ENCODE results near the gene HSPA9.
A peak's percentile ranks its signal among the peaks of the same experiment; 100 is the strongest.

HSPA9 gene

GRCh38 chr5:138596105-138596881 lies 21.1 kb upstream of the HSPA9 start:
- no peak overlapping the region for H3K4me3 ChIP-seq (ENCODE audit: low read depth, low read length)
- no peak for DNase-seq (ENCODE audit: low read depth)

DNA sequence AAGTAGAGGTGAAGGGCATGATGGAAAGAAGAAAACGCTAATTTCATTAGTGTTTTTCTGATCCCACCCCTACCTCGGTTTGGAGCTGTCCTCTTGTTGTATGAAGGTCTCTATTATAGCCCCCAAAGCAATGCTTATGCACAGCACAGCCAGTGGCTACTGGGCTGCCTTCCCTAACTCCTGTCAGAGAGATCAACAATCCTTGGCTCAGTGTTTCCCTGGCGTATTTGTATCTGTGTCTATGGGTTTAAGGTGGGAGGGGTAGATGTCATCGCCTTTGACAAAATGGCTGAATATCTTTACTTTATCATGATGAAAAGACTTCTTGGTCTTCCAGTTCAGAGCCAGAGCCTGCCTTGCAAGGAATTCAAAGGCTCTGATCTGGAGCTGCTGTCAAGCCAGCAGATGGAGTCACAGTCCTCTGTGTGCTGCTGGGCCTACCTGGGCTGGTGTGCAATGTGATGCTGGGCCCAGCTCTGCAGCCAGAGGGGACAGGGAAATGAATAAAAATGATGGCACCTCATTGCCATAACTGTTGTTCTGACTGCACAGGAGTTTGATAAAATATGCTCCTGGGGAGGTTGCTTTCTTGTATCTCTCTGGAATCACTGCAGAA lies 20.1 kb upstream of the HSPA9 start:
- DNase-seq (ENCODE audit: low read depth) = no peak
- H3K4me3 ChIP-seq (ENCODE audit: low read depth, low read length) = no peak overlapping the region

DNA sequence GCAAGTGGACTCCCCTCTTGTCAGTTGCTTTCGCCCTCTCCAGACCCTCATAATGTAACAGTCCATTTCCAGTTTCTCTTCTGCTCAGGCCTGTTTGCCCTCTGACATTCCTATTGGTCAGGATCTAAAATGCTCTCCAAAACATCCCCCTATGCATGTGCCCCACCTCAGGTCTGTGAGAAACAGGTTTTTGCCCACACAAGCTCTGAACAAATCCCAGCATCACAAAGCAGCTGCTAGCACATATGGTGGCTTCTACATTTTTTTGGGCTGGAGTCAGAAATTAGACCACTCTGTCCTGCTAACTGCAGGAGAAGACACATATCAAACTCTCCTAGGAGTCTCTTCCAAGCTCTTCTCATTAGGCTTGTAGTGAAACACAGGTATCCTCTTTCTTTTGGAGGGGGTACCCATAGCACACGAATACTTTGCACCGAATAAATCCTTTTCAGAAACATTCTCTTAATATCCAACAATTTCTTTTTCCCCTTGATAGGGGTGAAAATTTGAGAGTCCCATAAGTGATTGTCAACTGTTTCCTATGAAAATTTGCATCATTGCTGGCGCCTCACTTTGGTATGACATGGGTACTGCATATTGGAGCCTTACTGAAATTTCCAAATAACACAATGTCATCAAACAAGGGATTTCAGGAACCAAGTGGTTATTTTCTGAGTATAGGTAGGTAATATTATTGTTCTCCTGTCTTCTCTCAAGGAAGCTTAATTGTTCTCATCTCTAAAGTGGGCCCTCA lies 19.3 kb upstream of the HSPA9 start:
- no peak overlapping the region for H3K4me3 ChIP-seq (ENCODE audit: low read depth, low read length)
- no peak for DNase-seq (ENCODE audit: low read depth)

DNA sequence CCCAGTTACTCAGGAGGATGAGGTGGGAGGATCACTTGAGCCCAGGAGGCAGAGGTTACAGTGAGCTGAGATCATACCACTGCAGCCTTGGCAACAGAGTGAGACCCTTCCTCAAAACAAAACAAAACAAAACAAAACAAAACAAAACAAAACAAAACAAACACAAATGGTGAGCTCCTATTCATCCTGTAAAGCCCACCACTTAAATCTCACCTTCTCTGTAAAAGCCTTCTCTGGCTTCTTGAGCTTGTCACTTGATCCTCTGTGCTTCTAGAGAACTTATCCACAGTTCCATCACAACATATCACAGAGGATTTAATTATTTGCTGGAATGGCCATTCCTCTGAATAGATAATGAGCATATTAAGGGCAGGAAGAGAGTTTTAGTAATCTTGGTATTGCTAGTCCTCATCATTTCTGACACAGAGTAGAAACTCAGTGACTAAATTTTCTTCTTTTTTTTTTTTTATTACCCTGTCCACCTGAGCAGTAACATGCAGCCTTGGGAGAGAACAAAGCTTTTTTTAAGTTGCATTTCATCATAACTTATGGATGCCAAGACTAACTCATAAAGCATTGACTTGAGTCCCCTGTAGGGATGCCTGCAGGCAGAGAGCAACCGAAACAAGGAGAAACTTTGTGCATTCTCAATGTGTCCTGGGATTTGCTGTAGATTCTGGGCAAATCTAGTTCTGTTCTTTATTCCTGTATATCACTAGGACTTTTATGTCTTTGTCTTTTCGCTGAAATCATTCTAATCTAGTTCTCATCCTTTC lies 13.0 kb upstream of the HSPA9 start:
- no peak for DNase-seq (ENCODE audit: low read depth)
- H3K4me3 ChIP-seq (ENCODE audit: low read depth, low read length) = no peak overlapping the region

- H3K4me3 ChIP-seq (ENCODE audit: low read depth, low read length) = no peak overlapping the region
- DNase-seq (ENCODE audit: low read depth) = no peak
These were observed 10.0 kb upstream of the HSPA9 start for GRCh38 chr5:138585157-138585556.

DNA sequence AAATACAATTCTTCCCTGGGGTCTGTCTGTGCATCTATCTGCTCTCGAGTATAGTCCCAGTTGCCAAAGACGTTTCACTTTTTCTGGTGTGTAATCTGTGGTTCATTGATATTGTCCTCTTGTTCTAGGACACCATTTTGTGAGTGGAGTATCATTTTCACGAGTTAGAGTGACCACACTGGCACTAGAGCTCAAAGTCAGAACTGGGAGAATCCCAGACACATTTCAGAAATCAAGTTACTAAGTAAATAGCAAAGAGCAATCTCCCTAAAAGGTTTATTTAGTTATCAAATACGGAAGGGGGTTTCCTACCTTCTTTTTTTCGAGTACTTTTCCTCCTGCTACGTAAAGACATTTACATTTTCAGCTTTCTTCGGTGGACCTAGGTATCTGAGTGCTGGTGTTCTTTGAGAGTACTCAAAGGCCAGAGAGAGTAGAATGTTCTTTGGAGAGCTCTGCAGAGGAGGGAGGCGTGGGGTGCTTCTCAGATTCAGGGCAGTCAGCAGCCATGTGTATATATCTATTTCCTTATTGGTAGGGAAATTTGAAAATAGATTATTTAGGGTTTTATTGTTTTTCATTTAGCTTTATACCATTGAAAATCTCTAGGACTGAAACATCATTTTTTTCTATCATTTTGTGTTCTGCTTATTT lies 8.9 kb upstream of the HSPA9 start:
- DNase-seq (ENCODE audit: low read depth) = no peak
- no peak overlapping the region for H3K4me3 ChIP-seq (ENCODE audit: low read depth, low read length)

DNA sequence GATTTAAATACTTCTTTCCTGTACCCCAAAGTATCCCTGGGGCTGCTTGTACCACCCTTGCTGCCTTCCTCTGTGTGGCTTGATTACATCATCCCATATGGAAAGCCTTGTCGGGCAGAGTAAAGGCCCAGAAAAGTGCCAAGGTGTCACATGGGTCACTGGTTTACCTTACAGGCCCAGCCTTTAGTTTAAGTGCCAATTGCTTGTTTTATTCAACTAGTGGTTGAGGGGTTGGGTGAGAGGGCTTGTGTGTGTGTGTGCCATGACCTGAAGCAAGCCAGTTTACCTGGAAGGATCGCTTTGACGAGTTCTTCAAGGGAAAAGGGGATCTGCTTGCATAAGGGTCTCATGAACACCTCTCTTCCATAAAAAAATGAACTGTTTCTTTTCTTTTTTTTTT lies 7.8 kb upstream of the HSPA9 start:
- no peak overlapping the region for H3K4me3 ChIP-seq (ENCODE audit: low read depth, low read length)
- no peak for DNase-seq (ENCODE audit: low read depth)

DNA sequence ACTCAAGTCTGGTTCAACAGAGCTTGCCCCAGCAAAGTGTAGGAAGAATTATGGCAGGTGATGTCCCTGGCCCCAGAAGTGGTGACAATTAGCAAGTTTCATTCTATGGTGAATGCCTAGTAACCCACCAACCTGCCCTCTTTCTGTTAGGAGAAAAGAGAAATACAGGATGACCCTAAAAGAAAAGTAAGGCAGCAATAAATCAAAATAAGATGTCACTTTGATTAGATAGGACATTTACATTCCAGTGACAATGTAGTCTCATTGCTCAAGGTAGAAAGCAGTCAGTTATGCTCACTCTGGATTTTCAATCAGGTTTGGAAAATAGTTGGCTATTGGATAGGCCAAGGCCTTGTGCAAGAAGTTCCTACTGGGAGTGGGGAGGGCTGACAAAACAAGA lies 5.6 kb upstream of the HSPA9 start:
- no peak overlapping the region for H3K4me3 ChIP-seq (ENCODE audit: low read depth, low read length)
- no peak for DNase-seq (ENCODE audit: low read depth)

DNA sequence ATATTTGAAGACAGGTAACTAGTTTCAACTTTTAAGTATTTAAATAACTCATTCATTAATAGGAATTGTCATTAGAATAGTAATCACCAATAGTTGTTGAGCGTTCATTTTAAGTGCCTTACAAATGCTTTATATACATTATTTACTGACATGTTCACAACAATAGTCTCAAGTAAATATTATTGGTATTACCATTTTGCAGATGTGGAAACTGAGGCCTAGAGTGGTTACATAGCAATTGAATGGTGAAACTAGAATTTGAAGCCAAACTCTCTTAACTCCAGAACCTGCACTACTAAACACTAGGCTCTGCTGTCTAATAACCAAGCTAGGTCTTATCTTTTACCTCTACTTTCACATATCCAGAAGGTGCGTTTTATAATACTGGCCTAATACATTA lies 4.8 kb upstream of the HSPA9 start:
- no peak for DNase-seq (ENCODE audit: low read depth)
- H3K4me3 ChIP-seq (ENCODE audit: low read depth, low read length) = no peak overlapping the region

GRCh38 chr5:138579517-138579863 lies 4.3 kb upstream of the HSPA9 start:
- H3K4me3 ChIP-seq (ENCODE audit: low read depth, low read length) = no peak overlapping the region
- no peak for DNase-seq (ENCODE audit: low read depth)

- DNase-seq (ENCODE audit: low read depth) = no peak
These were observed 2.3 kb upstream of the HSPA9 start for GRCh38 chr5:138577452-138577851.

DNA sequence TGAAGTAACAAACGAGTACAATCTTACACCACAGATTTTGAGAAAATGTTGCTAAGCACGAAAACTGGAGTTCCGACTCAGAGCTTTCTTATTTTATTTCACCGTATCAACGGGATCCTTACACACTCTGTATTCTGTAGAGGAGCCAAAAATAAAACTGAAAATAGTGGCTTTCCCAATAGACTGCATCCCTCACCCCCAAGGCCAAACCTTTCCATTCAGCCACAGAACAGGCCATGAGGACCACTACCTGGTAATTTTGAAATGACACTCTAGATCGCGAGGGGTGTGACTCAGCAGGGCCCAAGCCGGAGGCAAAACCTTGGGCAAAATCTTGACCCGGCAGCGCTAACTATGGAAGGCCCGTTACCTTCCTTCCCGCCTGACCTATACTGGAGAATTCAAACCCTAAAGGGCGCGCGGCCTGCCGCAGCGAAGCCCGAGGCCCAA lies 432 bp downstream of the HSPA9 start:
- DNase-seq (ENCODE audit: low read depth) = no peak
- H3K4me3 ChIP-seq (ENCODE audit: low read depth, low read length) = peak overlapping the region; percentile 99

More at GRCh38 chr5:138577452-138577851, 2.3 kb upstream of the HSPA9 start:
- H3K4me3 ChIP-seq (ENCODE audit: low read depth, low read length) = no peak overlapping the region

- DNase-seq (ENCODE audit: low read depth) = no peak
- peak overlapping the region; percentile 99 for H3K4me3 ChIP-seq (ENCODE audit: low read depth, low read length)
These were observed 1.1 kb downstream of the HSPA9 start for GRCh38 chr5:138573949-138574670.

DNA sequence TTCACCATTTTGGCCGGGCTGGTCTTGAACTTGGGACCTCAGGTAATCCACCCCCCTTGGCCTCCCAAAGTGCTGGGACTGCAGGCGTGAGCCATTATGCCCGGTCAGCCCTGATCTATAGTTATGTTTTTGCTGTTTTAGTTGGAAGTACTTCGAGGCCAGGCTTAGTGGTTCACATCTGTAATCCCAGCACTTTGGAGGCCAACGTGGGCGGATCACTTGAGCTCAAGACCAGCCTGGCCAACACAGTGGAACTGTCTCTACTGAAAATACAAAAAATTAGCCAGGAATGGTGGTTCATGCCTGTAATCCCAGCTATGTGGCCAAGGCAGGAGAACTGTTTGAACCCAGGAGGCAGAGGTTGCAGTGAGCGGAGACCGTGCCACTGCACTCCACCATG lies 2.0 kb downstream of the HSPA9 start:
- no peak for DNase-seq (ENCODE audit: low read depth)
- H3K4me3 ChIP-seq (ENCODE audit: low read depth, low read length) = no peak overlapping the region

GRCh38 chr5:138570871-138571270 lies 4.3 kb downstream of the HSPA9 start:
- H3K4me3 ChIP-seq (ENCODE audit: low read depth, low read length) = no peak overlapping the region
- DNase-seq (ENCODE audit: low read depth) = no peak

DNA sequence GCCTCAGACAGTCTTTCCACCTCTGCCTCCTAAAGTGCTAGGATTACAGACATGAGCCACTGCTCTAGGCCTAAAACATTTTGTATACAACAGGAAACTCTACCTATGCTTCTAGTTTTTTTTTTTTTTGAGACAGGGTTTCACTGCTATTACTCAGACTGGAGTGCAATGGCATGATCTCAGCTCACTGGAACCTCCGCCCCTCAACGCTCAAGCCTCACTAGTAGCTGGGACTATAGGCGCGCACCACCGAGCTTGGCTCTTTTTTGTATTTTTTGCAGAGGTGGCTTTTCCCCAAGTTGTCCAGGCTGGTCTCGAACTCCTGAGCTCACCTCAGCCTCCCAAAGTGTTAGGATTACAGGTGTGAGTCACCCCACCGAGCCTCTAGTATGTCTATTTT lies 5.4 kb downstream of the HSPA9 start:
- DNase-seq (ENCODE audit: low read depth) = no peak
- H3K4me3 ChIP-seq (ENCODE audit: low read depth, low read length) = no peak overlapping the region

- DNase-seq (ENCODE audit: low read depth) = no peak
- H3K4me3 ChIP-seq (ENCODE audit: low read depth, low read length) = no peak overlapping the region
These were observed 7.0 kb downstream of the HSPA9 start for GRCh38 chr5:138568061-138568824.

DNA sequence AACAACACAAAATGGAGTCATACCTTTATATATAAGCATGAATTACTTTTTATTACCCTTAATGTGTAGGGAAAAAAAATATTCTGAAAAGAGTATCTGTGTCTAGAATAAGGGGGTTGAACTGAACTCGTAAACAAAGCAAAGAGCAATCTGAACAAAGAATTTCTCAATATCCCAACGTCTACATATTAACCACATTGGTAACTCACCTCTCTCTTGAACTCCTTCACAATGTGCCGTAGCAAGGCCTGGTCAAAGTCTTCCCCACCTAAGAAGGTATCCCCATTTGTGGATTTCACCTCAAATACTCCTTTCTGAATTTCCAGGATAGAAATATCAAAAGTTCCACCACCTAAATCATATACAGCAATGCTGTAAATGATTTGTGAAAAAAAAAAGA lies 8.4 kb downstream of the HSPA9 start:
- DNase-seq (ENCODE audit: low read depth) = no peak
- H3K4me3 ChIP-seq (ENCODE audit: low read depth, low read length) = no peak overlapping the region
